Measurements from ENCODE around the gene EPHA8.

- TF ChIP-seq POLR2A (IDR thresholded peaks at IDR 0.05) (no peak), CTCF (IDR thresholded peaks at IDR 0.05) (no peak), POLR2AphosphoS5 (IDR thresholded peaks at IDR 0.05) (no peak)
These were observed 22.2 kb downstream of the EPHA8 start for GRCh38 chr1:22585471-22585870.
